IMR-90 (cell line): Measurements from ENCODE around the gene GCN1. TPM values are rescaled to one million over a fixed set of nuclear protein-coding genes. Genes with fewer than 3 reads are reported as not detected.

ENCODE experiments used
- ATAC-seq: fragments of 200-7000 bp; cut with Tn5 transposase; 2 replicates; pipeline ENCODE4 v1.9.1; 2020; ENCODE audit warnings: low read depth, mild to moderate bottlenecking, moderate library complexity
- BruUV-seq: library from RNA; stranded (reverse); fragments of 400-500 nt; replicated peaks from 2 replicates; lab custom pipeline; 2021; lab: Mats Ljungman, UMichigan
- CTCF ChIA-PET: fragments of 300-600 bp; formaldehyde crosslinking; extraction: SDS; loops from one replicate; lab custom pipeline; 2021; ENCODE audit warnings: antibody characterized with exemption; lab: Yijun Ruan, JAX
- POLR2A ChIA-PET: fragments of 300-600 bp; sonication (Branson Sonifier 250); formaldehyde crosslinking; loops from one replicate; lab custom pipeline; 2022; ENCODE audit warnings: antibody characterized with exemption; ENCODE audit not compliant: unreplicated experiment; lab: Charles Lee
- DNase-seq: peaks from one replicate; pipeline ENCODE4 v3.0.0; 2013
- H2AFZ ChIP-seq: replicated peaks from 2 replicates; pipeline ENCODE3; 2013; ENCODE audit warnings: low read length, mild to moderate bottlenecking; ENCODE audit not compliant: poor library complexity
- H2AK5ac ChIP-seq: 2 replicates; pipeline ENCODE4 v1.6.1; 2013; ENCODE audit warnings: low read depth, low read length, inconsistent platforms
- H2AK9ac ChIP-seq: replicated peaks from 2 replicates; pipeline ENCODE3; 2013; ENCODE audit warnings: mild to moderate bottlenecking, low read depth, low read length, moderate library complexity; ENCODE audit not compliant: poor library complexity
- H2BK120ac ChIP-seq: 2 replicates; pipeline ENCODE4 v1.6.1; 2013; ENCODE audit warnings: low read depth, low read length, inconsistent platforms
- H2BK15ac ChIP-seq: 3 replicates; pipeline ENCODE4 v1.6.1; 2013; ENCODE audit warnings: low read depth, low read length, inconsistent platforms
- H2BK20ac ChIP-seq: 2 replicates; pipeline ENCODE4 v1.6.1; 2013; ENCODE audit warnings: low read depth, mild to moderate bottlenecking, inconsistent platforms, low read length, moderate library complexity
- H2BK5ac ChIP-seq: 2 replicates; pipeline ENCODE4 v1.6.1; 2013; ENCODE audit warnings: mild to moderate bottlenecking, low read depth, low read length, inconsistent platforms; ENCODE audit not compliant: poor library complexity, severe bottlenecking
- H3K14ac ChIP-seq: replicated peaks from 2 replicates; pipeline ENCODE4 v1.6.1; 2013; ENCODE audit warnings: low read depth, low read length, inconsistent platforms
- H3K18ac ChIP-seq: 2 replicates; pipeline ENCODE4 v1.6.1; 2013; ENCODE audit warnings: low read depth, low read length, control low read depth
- H3K23ac ChIP-seq: 2 replicates; pipeline ENCODE4 v1.6.1; 2013; ENCODE audit warnings: low read depth, low read length, inconsistent platforms
- H3K27ac ChIP-seq: 2 replicates; pipeline ENCODE4 v1.5.1; 2013; ENCODE audit warnings: mild to moderate bottlenecking, control low read depth, low read length; ENCODE audit not compliant: insufficient read depth
- H3K27me3 ChIP-seq: 2 replicates; pipeline ENCODE4 v1.6.1; 2013; ENCODE audit warnings: low read length; ENCODE audit not compliant: control insufficient read depth, insufficient read depth
- H3K36me3 ChIP-seq: 2 replicates; pipeline ENCODE4 v1.6.1; 2013; ENCODE audit warnings: low read length, mixed read lengths; ENCODE audit not compliant: control insufficient read depth, insufficient read depth
- H3K4ac ChIP-seq: 2 replicates; pipeline ENCODE4 v1.6.1; 2013; ENCODE audit warnings: low read depth, low read length, inconsistent platforms
- H3K4me1 ChIP-seq: 2 replicates; pipeline ENCODE4 v1.6.1; 2013; ENCODE audit warnings: low read length, mixed read lengths; ENCODE audit not compliant: control insufficient read depth, insufficient read depth
- H3K4me2 ChIP-seq: 2 replicates; pipeline ENCODE4 v1.6.1; 2013; ENCODE audit warnings: low read depth, mild to moderate bottlenecking, control low read depth, low read length, moderate library complexity
- H3K4me3 ChIP-seq: 2 replicates; pipeline ENCODE4 v1.5.1; 2013; ENCODE audit warnings: low read depth, mild to moderate bottlenecking, control low read depth, low read length, moderate library complexity; ENCODE audit not compliant: insufficient read depth
- H3K56ac ChIP-seq: 2 replicates; pipeline ENCODE4 v1.6.1; 2013; ENCODE audit warnings: low read length, inconsistent platforms; ENCODE audit not compliant: insufficient read depth; ENCODE audit errors: extremely low read depth
- H3K79me1 ChIP-seq, 2 experiments: 2 replicates each; pipeline ENCODE4 v1.6.1; 2013; ENCODE audit warnings: low read length in 2 of 2, inconsistent platforms in 1 of 2, low read depth in 1 of 2
- H3K9ac ChIP-seq: 2 replicates; pipeline ENCODE4 v1.6.1; 2013; ENCODE audit warnings: low read depth, low read length, control low read depth
- H3K9me1 ChIP-seq: 2 replicates; pipeline ENCODE4 v1.6.1; 2013; ENCODE audit warnings: low read length, inconsistent platforms; ENCODE audit not compliant: insufficient read depth
- H3K9me3 ChIP-seq: 2 replicates; pipeline ENCODE4 v1.6.1; 2013; ENCODE audit warnings: low read length; ENCODE audit not compliant: control insufficient read depth, insufficient read depth
- H4K20me1 ChIP-seq: 2 replicates; pipeline ENCODE4 v1.6.1; 2013; ENCODE audit warnings: low read length, inconsistent platforms; ENCODE audit not compliant: insufficient read depth
- H4K5ac ChIP-seq: 2 replicates; pipeline ENCODE4 v1.6.1; 2013; ENCODE audit warnings: mild to moderate bottlenecking, low read depth, low read length, control low read depth
- H4K8ac ChIP-seq, 2 experiments: 2 replicates each; pipeline ENCODE4 v1.6.1; 2013; ENCODE audit warnings: low read depth in 2 of 2, low read length in 2 of 2, control low read depth in 1 of 2, inconsistent platforms in 1 of 2
- H4K91ac ChIP-seq: 2 replicates; pipeline ENCODE4 v1.6.1; 2013; ENCODE audit warnings: low read depth, low read length, inconsistent platforms; ENCODE audit not compliant: insufficient read depth
- CEBPB ChIP-seq: IDR thresholded peaks from 2 replicates; pipeline ENCODE4 v1.6.1; 2012; ENCODE audit warnings: low read depth, low read length, improper control_type of control experiment
- POLR2A ChIP-seq: IDR thresholded peaks from 2 replicates; pipeline ENCODE4 v1.6.1; 2012; ENCODE audit warnings: mild to moderate bottlenecking, low read depth, low read length
- RFX5 ChIP-seq: IDR thresholded peaks from 2 replicates; pipeline ENCODE4 v1.8.0; 2012; ENCODE audit warnings: low read depth, mild to moderate bottlenecking, low read length, moderate library complexity
- WGBS, 2 experiments: methylation state at CpG; one replicate each; pipeline versions ENCODE4 v1.1.5 to v1.1.7; 2013; ENCODE audit warnings: missing lambda C conversion rate in 2 of 2; ENCODE audit not compliant: insufficient read length in 1 of 2; ENCODE audit errors: extremely low coverage in 2 of 2; 5-methylcytosine and 5-hydroxymethylcytosine counted together
- dilution Hi-C: fragments of 300-500 bp; cut with HindIII; formaldehyde crosslinking; loops from one replicate; pipeline ENCODE4 v1.14.3; 2018; ENCODE audit warnings: low sequenced_read_pairs; ENCODE audit not compliant: unreplicated experiment
- in situ Hi-C: fragments of 300-500 bp; cut with MboI; formaldehyde crosslinking; loops from 3 replicates; pipeline ENCODE4 v1.14.3; 2019; ENCODE audit warnings: low sequenced_read_pairs, inconsistent platforms, mixed read lengths
- intact Hi-C: fragments of 100-400 bp; cut with micrococcal nuclease; formaldehyde crosslinking; loops from 2 replicates; pipeline ENCODE4 v1.10.0; 2022
- polyA plus RNA-seq, 3 experiments: library from polyadenylated mRNA; depleted of rRNA; stranded (reverse); fragments of >200 nt; gene quantifications; 2 replicates each; pipeline ENCODE4 v1.2.3, GENCODE V29; 2012; ENCODE audit warnings: low replicate concordance in 1 of 3
- total RNA-seq: library from RNA; depleted of rRNA; stranded (reverse); fragments of >200 nt; gene quantifications from 2 replicates; pipeline ENCODE4 v1.2.3, GENCODE V29; 2012

Gene GCN1
- total and polyA plus RNA-seq, 2 of the 4 experiments (the other 2 are of a cell fraction): 57.8 to 77.6 TPM

DNA sequence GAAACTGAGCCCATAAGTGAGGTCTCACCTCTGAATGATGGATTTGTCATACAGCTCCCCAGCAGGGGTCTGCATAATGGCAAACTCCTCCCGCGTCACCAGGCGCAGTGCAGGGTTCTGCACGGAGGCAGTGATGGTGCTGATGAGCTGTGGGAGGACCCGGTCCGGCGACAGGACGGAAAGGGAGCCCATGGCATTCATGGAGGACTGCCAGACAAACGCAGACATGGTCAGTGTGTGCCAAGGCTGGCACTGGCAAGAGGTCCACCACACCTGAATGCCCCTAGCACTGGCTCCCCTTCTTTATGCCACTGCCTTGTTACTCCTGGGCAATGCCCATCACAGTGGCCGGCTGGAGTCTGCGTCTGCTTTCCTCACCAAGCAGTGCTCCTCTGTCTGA lies 32.7 kb downstream of the GCN1 start:
- Histone ChIP-seq H2BK15ac (no peak overlapping the region), H2AK5ac (no peak overlapping the region), H3K9ac (no peak overlapping the region), H3K4ac (no peak overlapping the region), H3K36me3 (peaks cover 72% of the 10 kb centered on the region), H3K9me1 (no peaks in the 10 kb centered on the region), H3K27me3 (no peaks in the 10 kb centered on the region), H4K5ac (no peak overlapping the region), H3K79me1 (peaks cover 8 to 15% of the 10 kb centered on the region in 2 experiments; a peak in 2 of 4 replicates), H3K14ac (no peak overlapping the region), H2BK5ac (no peak overlapping the region), H4K91ac (no peak overlapping the region), H2BK120ac (no peak overlapping the region), H3K23ac (no peak overlapping the region), H2AFZ (peak overlapping the region; percentile 51), H3K56ac (no peak overlapping the region), H3K18ac (no peak overlapping the region), H3K4me2 (no peak overlapping the region), H4K20me1 (peaks cover 7% of the 10 kb centered on the region), H4K8ac (no peak overlapping the region), H3K27ac (no peak overlapping the region), H2AK9ac (no peak overlapping the region), H2BK20ac (no peak overlapping the region), H3K4me3 (no peak overlapping the region), H3K4me1 (no peaks in the 10 kb centered on the region), H3K9me3 (no peaks in the 10 kb centered on the region)
- DNase-seq: no peak
- TSS peak; percentile 45 for BruUV-seq
- no peak for TF ChIP-seq RFX5
- no peak for TF ChIP-seq POLR2A
- TF ChIP-seq CEBPB: no peak
- CTCF ChIA-PET: no interaction called here
- intact Hi-C loops: no loop called here
- no peak for ATAC-seq
- 86% methylated on average over 2 of the region's 11 CpGs; no CpG with 5 or more reads in 1 of the 2 experiments for WGBS, 2 experiments
- POLR2A ChIA-PET: no interaction called here
- in situ Hi-C loops: no loop called here
- dilution Hi-C loops: no loop called here
